D721Med (cell line): ENCODE measurements around the gene WDTC1.
"Not testable (repeated sequence)": the region's sequence is repeated elsewhere in the genome, so short reads cannot be mapped to it uniquely, and the experiment has no call there.

Experiments used
- DNase-seq: peaks from one replicate; pipeline ENCODE4 v3.0.0; 2011; ENCODE audit warnings: low spot score; ENCODE audit not compliant: insufficient read length
- FAIRE-seq: peaks from 2 replicates; lab custom pipeline; 2011; peaks lifted over from hg19 to GRCh38; lab: Jason Lieb, UNC
- CTCF ChIP-seq: IDR thresholded peaks from 2 replicates; pipeline ENCODE4 v1.5.1; 2012; ENCODE audit warnings: mild to moderate bottlenecking, control low read depth; ENCODE audit not compliant: insufficient read depth; ENCODE audit errors: missing control alignments

WDTC1 gene

GRCh38 chr1:27284425-27285273 lies 50.2 kb downstream of the WDTC1 start:
- peak; percentile 89 for TF ChIP-seq CTCF
- FAIRE-seq (no peak), DNase-seq (peak; percentile 41)

GRCh38 chr1:27285274-27285660 lies 50.8 kb downstream of the WDTC1 start:
- DNase-seq (no peak), FAIRE-seq (no peak)
- TF ChIP-seq CTCF: no peak

- not testable (repeated sequence) for FAIRE-seq, DNase-seq
Measured at GRCh38 chr1:27285821-27286220, 51.4 kb downstream of the WDTC1 start.

- not testable (repeated sequence) for FAIRE-seq, DNase-seq
Measured at GRCh38 chr1:27289125-27289524, 54.7 kb downstream of the WDTC1 start.

GRCh38 chr1:27290581-27290980 lies 56.1 kb downstream of the WDTC1 start:
- TF ChIP-seq CTCF: no peak
- DNase-seq: no peak
- no peak for FAIRE-seq

GRCh38 chr1:27292106-27292505 lies 57.7 kb downstream of the WDTC1 start:
- TF ChIP-seq CTCF: no peak
- DNase-seq (no peak), FAIRE-seq (no peak)

- FAIRE-seq (no peak), DNase-seq (no peak)
- no peak for TF ChIP-seq CTCF
Measured at GRCh38 chr1:27293915-27294314, 59.5 kb downstream of the WDTC1 start.

GRCh38 chr1:27296773-27297291 lies 62.4 kb downstream of the WDTC1 start:
- FAIRE-seq (no peak), DNase-seq (no peak)
- peak; percentile 76 for TF ChIP-seq CTCF
